Cerebellar cortex (tissue), 1 donor: Measurements from ENCODE around the gene ITPR3.
A peak's percentile ranks its signal among the peaks of the same experiment; 100 is the strongest.

Experiments
- DNase-seq: peaks from one replicate; pipeline ENCODE4 v3.0.0-alpha.2; 2015; ENCODE audit warnings: low spot score

ITPR3 gene

DNA sequence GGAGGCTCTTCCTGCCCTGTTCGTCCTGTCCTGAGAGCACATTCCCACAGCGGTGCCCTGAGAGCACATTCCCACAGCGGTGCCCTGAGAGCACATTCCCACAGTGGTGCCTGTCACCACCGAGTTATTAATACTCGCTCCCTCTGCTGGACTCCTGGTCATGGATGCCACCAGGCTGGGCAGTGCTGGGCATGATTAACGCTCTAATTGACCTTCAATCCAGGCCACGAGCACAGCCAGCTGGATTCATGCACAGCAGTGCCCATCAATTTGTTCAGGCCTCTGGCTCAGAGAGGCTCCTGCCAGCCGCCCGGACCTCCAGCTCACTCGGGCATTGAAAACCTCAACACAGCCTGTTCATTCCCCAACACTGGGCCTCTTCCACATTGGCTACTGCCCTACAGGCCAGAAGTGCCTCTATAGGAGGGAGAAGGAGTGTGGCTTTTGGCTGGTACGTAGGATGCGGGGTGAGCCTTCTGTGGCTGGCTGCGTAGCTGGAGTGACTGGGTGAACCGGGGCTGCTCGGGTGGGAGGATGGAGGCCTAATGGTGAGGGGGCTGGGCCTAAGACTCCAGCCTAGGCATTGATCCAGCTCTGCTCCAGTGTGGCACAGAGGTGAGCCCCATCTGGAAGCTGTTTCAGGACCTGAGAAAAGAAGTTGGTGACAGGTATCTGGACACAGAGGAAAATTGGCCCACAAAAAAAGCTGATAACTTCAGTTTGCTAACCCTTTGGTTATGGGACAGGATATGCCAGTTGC, 116.3 kb downstream of the ITPR3 start:
- DNase-seq: no peak

DNA sequence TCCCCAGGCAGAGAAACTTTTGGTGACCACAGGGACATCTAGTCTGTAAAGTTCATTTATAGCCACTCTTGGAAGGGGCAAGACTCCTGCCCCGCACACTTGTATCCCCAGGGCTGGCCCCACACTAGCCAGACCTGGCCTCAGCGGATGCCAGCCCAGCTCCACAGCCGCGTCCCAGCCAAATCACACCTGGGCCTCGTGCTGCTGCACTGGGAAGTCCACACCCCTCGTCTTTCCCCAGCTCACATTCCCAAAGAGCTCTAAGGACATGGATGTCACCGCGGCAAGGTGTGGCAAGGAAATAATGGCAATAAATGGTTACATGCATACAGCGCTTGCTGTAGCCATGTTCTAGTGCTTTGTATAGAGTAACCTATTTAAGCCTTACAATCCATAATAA, 117.0 kb downstream of the ITPR3 start:
- DNase-seq: no peak

DNA sequence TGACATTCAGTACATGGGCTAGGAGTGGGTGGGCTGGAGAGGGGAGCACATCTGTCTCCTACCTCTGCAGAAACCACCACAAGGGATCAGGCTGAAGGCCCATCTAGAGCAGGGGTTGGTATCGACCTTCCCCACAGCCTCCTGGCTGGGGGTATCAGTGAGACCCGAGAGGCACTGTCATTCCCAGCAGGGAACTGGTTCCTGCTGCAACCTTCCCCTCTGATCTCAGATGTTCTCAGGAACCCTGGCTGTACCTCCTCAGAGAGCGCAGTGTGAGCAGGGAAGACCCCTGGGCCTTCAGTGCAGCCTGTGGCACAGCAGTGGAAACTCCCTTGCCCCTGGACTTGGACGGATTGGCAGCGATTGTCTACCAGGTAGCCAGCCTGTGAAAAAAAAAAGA, 117.8 kb downstream of the ITPR3 start:
- DNase-seq: no peak

DNA sequence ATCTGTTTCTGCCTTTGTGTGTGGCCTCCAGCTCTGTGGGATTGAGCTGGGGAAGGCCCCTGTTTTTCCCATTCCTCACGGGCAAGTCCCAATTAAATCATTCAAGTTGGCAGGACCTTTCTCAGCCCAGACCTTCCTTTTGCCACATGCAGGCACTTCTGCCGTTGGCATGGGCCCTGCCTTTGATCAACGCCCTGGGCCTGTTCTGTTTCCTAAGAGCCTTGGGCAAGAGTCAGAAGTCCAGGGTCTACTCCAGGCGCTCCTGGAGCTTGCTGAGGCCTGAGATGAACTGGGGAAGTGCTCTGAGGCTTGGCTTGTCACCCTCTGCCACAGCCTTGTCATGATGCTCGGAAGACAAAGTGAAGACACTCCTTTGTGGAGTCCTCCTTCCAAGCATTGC, 118.4 kb downstream of the ITPR3 start:
- no peak for DNase-seq

DNA sequence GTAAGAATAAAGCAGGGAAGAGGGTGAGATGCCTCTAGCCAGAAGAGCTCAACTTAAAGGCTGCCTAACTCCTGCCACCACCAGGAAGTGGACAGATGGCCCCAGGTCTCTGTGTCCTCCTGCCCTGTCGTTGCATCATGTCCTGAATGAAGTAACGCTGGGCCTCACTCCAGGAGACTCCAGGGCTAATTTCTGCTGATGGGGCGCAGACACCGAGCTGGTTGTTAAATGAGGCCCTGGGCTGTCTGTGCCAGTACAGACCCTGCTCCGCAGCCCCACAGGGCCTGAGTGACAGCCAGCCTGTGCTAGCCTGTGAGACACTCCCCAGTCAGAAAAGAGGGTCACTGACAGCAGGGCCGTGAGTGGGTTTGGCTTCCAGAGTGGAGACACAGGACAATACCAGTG, 119.1 kb downstream of the ITPR3 start:
- peak; percentile 97 for DNase-seq

DNA sequence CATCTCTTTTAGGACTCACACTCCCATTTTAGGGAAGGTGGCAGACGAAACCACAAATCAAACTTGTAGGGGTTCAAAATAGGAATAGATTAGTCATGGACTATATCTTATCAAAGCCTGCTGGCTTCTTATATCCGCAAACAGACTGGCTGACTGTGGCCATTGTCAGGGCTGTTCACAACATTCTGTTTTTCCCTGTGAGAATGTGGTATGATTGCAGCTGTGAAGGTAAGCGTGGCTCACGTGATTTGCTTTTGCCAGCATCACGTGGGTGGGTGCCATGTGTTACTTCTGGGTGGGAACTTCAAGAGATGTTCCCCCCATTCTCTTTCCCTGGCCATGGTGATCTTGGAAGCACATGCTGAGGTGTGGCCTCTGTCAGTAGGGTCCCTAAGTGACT, 119.7 kb downstream of the ITPR3 start:
- no peak for DNase-seq

DNA sequence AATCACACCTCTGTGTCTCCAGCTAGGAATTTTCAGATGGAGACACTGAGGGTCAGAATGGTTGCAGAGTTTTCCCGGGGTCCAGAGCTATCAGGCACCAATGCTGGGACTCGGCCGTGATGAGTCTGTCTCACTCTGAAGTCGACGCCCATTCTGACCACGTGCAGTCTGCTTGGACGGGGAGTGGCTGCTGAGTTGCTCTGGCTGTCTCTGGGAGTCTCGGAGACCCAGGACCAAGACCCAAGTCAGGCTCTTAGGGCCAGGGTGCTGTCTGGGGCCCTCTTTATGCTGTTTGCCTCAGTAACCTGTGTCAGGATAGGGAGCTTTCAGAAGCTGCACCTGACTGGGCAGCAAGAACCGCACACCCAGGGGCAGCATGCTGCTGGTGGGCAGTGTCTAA, 121.0 kb downstream of the ITPR3 start:
- DNase-seq: no peak

DNA sequence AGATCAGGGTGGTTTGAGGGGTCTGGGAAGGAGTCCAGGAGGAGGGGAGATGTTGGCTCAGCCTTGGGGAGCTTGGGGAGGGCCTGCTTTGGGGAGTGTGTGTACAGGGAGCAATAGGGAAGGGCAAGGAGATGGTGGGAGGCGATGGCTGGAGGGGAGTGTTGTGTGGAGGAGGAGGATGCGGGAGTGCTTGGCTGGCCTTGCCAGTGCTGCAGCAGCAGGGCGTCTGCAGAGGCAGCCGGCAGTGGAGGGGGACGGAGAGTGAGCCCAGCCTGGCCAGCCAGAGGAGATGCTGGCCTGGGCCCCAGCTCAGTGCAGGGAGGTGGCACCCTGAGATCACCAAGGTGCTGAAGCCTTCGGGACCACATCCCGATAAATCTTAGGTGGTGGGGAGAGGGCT, 121.7 kb downstream of the ITPR3 start:
- no peak for DNase-seq

DNA sequence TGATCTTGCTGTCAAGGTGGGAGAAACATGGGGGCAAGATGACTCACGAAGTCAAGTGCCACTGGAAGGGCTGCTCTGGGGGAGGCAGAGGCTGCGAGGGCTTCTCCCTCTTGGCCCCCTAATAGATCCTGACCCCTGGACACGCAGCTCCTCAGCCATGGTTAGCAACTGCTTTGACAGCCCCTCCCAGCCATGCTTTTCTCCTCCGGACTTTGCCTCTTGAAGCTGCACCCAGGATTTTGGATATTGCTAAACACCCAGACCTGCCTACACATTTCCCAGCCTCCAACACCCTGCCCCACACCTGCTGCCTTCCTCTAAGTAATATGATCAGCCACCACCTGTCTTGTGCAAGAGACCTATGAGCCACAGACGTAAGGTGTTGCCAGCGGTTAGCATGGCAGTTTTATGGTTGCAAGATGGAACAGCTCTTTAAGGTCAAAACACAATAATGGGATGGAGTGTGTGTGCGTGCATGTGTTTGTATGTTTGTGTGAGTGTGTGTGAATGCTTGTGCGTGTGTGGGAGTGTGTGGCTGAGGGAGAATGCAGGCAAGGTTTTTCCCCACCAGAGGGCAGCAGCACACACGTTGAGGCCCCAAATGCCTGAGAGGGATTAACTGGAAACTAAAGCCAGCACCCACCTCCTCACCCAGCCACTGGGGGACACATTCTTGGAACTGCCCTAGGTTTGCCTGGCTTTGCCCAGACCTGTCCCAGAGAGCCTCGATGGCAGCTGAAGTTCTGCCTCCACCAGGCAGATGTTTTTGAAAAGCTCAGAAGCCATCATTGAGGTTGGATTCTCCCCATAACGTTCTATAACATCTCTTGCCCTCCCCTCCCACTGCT, 123.1 kb downstream of the ITPR3 start:
- peak; percentile 87 for DNase-seq

DNA sequence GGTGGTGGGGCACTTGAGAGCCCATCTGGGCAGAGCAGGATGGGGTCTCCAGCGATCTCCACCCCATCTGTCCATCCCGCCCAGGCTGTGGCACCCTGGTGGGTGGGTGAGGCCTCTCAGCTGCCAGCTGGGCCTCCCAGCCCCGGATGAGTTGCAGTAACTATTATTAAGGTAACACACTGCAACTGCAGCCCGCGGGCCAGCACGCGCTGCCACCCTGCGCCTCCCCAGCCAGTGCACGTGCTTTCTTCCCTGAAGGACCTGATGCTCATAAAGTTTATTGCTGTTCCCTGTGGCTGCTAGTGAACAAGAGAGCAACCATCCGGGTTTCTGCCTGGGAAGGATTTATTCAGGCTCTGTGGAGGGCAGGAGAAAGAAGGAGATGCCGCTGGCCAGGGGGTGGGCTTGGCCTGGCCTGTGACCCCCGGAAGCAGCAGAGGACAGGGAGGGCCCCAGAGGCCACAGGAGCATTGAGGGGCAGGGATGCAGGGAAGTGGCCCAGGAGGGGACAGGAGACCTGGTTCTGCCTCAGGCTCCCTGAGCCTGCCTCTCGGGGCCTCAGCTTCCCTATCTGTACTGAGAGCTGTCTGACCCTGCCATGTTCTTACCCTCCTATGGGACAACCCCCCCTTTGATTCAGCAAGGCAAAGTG, 123.9 kb downstream of the ITPR3 start:
- no peak for DNase-seq

DNA sequence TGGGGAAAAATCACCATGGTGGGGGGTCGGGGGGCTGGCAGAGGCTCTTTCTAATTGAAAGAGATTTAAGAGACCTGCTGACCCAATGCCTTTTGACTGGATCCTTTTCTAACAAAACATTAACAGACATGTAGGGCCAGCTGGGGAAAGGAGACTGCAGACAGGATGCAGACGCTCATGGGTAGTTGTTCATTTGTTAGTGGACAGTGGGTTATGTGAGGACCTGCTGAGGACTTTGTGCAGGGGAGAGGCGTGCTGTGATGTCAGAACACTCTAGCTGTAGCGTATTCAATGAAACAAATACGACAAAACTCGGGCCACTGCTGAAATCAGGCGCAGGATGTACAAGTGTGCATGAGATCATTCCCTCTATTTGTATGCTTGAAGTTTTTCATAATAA, 124.4 kb downstream of the ITPR3 start:
- DNase-seq: no peak
